Mucosa of rectum (tissue), 2 donors: ENCODE measurements around the gene FOXR1.

ENCODE experiments used
- H3K27ac ChIP-seq, 2 donors: one replicate each; pipeline ENCODE4 v1.7.0; 2013; ENCODE audit warnings: inconsistent platforms in 2 of 2, low read depth in 2 of 2, low read length in 2 of 2
- H3K27me3 ChIP-seq, 2 donors: one replicate each; pipeline ENCODE4 v1.7.0; 2013; ENCODE audit warnings: low read length in 2 of 2; ENCODE audit not compliant: control insufficient read depth in 2 of 2, insufficient read depth in 2 of 2
- H3K36me3 ChIP-seq, 2 donors: one replicate each; pipeline ENCODE4 v1.7.0; 2013; ENCODE audit warnings: low read length in 2 of 2; ENCODE audit not compliant: control insufficient read depth in 2 of 2, insufficient read depth in 2 of 2
- H3K4me1 ChIP-seq, 2 donors: one replicate each; pipeline ENCODE4 v1.7.0; 2013; ENCODE audit warnings: low read length in 2 of 2, mild to moderate bottlenecking in 1 of 2; ENCODE audit not compliant: control insufficient read depth in 2 of 2, insufficient read depth in 2 of 2
- H3K4me3 ChIP-seq, 2 donors: one replicate each; pipeline ENCODE4 v1.7.0; 2013; ENCODE audit warnings: low read length in 2 of 2
- H3K9ac ChIP-seq, 2 donors: one replicate each; pipeline ENCODE4 v1.7.0; 2013; ENCODE audit warnings: low read length in 2 of 2, low read depth in 1 of 2, mild to moderate bottlenecking in 1 of 2
- H3K9me3 ChIP-seq, 2 donors: one replicate each; pipeline ENCODE4 v1.7.0; 2013; ENCODE audit warnings: low read length in 2 of 2; ENCODE audit not compliant: control insufficient read depth in 2 of 2
- donor health status: healthy.
- donor health status: Normal muscosa, but diverticular disease.

Gene FOXR1

DNA sequence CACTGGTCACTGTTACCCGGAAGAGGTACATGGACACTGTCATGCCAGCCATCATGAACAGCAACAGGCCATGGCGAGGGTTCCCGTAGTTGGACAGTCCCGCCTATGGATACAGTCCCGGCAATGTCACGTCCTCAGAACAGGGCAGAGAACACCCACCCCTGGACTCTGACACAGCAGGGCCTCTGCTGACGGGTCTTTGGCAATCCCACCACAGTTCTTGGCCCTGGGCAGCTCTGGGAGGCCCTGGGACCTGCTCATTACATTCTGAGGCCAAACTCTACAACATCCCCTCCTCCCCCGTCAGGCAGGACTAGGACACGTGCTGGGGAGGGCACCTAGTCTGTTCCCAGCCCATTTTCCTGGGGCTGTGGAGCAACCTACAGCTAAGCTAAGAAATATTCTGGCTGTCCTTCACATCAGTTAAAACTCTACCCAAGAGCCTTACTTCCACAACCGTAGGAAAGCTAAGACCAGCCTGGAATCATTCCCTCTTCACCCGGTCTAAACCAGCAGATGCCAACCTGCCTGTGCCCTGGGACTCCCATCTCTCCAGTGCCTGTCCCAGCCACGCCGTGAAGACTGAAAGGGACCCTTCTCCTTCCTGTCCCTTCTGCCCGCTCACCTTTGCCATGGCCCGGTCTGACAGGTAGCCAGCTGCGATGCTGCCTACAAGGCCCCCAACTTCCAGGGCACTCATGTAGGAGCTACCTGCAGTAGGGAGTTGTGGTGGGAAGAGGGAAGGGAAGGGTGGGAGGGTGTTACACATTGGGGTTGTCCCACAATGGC lies 54.6 kb downstream of the FOXR1 start:
- Histone ChIP-seq H3K27ac (no peak overlapping the region), H3K27me3 (no peaks in the 10 kb centered on the region), H3K9me3 (no peaks in the 10 kb centered on the region), H3K4me1 (peaks cover 44 to 58% of the 10 kb centered on the region in 2 donors), H3K4me3 (no peak overlapping the region), H3K9ac (no peak overlapping the region), H3K36me3 (peaks cover 31 to 50% of the 10 kb centered on the region in 2 donors)

DNA sequence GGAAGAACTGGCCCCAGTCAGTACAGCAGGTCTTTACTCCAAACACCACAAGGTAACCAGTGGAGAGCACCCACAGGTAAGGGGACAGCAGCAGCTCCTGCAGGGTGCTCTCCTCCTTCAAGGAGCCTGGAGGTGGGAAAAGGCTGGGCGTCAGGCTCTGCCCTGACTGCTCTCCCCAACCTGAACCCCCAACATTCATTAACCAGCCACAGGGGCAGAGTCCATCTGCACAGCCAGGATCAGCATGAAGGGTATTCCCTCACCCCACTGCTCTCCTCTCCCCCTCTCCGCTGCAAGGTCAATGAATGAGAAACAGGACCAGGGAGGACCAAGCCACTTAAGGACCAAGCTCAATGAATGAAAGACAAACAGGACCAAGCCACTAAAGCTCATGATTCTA lies 55.4 kb downstream of the FOXR1 start:
- no peak overlapping the region for H3K27ac ChIP-seq
- H3K9me3 ChIP-seq = no peaks in the 10 kb centered on the region
- H3K4me1 ChIP-seq = peaks cover 39 to 50% of the 10 kb centered on the region in 2 donors
- H3K9ac ChIP-seq = no peak overlapping the region
- H3K27me3 ChIP-seq = no peaks in the 10 kb centered on the region
- peaks cover 31 to 43% of the 10 kb centered on the region in 2 donors for H3K36me3 ChIP-seq
- H3K4me3 ChIP-seq = peak overlapping the region in 1 of 2 donors; percentile 38

- H3K9ac ChIP-seq = no peak overlapping the region
Measured at GRCh38 chr11:119027561-119028345, 56.2 kb downstream of the FOXR1 start.

GRCh38 chr11:119028346-119029068 lies 56.9 kb downstream of the FOXR1 start:
- Histone ChIP-seq H3K27me3 (no peaks in the 10 kb centered on the region), H3K9ac (peak overlapping the region; percentile 43 to 96), H3K36me3 (peaks cover 27 to 31% of the 10 kb centered on the region in 2 donors), H3K27ac (peak overlapping the region; percentile 90 to 93), H3K4me3 (peak overlapping the region; percentile 80 to 91), H3K9me3 (no peaks in the 10 kb centered on the region), H3K4me1 (peaks cover 39 to 45% of the 10 kb centered on the region in 2 donors)

More at GRCh38 chr11:119027561-119028345, 56.2 kb downstream of the FOXR1 start:
- Histone ChIP-seq H3K9me3 (no peaks in the 10 kb centered on the region), H3K27ac (no peak overlapping the region), H3K4me3 (peak overlapping the region; percentile 51 to 91), H3K36me3 (peaks cover 31 to 38% of the 10 kb centered on the region in 2 donors), H3K4me1 (peaks cover 39 to 45% of the 10 kb centered on the region in 2 donors), H3K27me3 (no peaks in the 10 kb centered on the region)

DNA sequence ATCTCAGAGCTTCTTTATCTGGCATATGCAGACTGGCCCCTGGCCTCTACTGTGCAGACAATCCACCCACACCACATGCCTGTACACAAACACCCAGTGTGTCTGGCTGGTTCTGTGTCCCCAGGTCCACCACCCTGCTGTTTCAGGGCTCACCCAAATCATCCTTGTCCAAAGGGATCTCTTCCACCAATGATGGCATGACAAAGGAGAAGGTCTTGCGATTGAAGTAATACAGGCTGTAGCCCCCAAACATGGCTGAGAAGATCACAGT lies 57.4 kb downstream of the FOXR1 start:
- no peaks in the 10 kb centered on the region for H3K27me3 ChIP-seq
- H3K27ac ChIP-seq = peak overlapping the region; percentile 90 to 93
- peaks cover 23 to 28% of the 10 kb centered on the region in 2 donors for H3K36me3 ChIP-seq
- peak overlapping the region; percentile 80 to 91 for H3K4me3 ChIP-seq
- no peaks in the 10 kb centered on the region for H3K9me3 ChIP-seq
- peaks cover 39 to 45% of the 10 kb centered on the region in 2 donors for H3K4me1 ChIP-seq
- H3K9ac ChIP-seq = peak overlapping the region; percentile 43 to 96

DNA sequence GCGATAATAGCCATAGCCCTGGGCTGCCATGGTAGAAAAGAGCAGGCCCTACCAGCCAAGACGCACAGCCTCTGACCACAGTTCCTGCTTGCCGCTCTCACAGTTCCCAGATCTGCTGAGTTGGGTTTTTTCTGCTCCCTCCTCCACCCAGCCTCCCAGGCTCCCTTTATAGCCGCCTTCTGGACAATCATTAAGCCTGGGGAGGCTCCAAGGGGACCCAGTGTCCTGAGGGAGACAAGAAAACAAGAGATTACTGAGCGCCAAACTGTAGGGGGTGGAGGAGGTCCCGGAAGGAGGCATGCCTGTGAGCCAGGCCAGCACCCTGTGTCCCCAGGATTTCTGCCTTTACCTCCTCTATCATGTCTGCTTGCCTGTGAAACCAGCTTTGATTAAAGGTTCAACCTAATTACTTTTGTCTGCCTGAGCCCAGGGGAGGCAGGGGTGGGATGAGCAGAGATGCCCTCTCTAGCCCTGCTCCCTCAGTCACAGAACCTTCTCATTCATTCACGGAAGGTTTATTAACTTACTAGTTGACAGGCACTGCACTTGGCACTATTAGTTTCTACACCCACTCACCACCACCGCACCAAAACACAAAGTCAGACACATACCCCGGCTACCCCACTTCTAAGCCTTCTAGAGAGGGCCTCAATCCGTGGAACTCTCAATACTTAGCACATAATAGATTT lies 57.9 kb downstream of the FOXR1 start:
- peak overlapping the region; percentile 80 to 91 for H3K4me3 ChIP-seq
- H3K4me1 ChIP-seq = peaks cover 39 to 43% of the 10 kb centered on the region in 2 donors

DNA sequence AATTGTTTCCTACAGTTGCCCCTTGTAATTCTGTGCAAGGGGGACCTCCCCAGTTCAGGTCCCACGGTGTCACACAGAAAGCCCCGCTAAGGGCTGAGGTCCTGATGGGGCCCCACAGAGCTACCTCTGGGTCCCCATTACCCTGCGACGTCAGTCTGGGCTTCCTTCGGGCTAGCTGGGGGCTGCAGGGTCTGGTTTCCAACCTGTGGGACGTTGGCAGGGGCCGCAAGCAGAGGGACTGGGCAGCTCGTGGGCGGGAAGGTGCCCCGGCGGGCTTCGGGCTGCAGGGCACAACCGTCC lies 58.4 kb downstream of the FOXR1 start:
- H3K4me1 ChIP-seq = peaks cover 39% of the 10 kb centered on the region in 2 donors
- peak overlapping the region; percentile 80 to 91 for H3K4me3 ChIP-seq
- no peaks in the 10 kb centered on the region for H3K27me3 ChIP-seq
- H3K9ac ChIP-seq = peak overlapping the region; percentile 70 to 96
- no peaks in the 10 kb centered on the region for H3K9me3 ChIP-seq
- H3K36me3 ChIP-seq = peaks cover 13 to 19% of the 10 kb centered on the region in 2 donors
- H3K27ac ChIP-seq = peak overlapping the region; percentile 90 to 93

More for the DNA sequence above, 57.9 kb downstream of the FOXR1 start:
- no peaks in the 10 kb centered on the region for H3K27me3 ChIP-seq
- peak overlapping the region; percentile 90 to 93 for H3K27ac ChIP-seq
- peak overlapping the region; percentile 70 to 96 for H3K9ac ChIP-seq
- no peaks in the 10 kb centered on the region for H3K9me3 ChIP-seq
- peaks cover 18 to 23% of the 10 kb centered on the region in 2 donors for H3K36me3 ChIP-seq

DNA sequence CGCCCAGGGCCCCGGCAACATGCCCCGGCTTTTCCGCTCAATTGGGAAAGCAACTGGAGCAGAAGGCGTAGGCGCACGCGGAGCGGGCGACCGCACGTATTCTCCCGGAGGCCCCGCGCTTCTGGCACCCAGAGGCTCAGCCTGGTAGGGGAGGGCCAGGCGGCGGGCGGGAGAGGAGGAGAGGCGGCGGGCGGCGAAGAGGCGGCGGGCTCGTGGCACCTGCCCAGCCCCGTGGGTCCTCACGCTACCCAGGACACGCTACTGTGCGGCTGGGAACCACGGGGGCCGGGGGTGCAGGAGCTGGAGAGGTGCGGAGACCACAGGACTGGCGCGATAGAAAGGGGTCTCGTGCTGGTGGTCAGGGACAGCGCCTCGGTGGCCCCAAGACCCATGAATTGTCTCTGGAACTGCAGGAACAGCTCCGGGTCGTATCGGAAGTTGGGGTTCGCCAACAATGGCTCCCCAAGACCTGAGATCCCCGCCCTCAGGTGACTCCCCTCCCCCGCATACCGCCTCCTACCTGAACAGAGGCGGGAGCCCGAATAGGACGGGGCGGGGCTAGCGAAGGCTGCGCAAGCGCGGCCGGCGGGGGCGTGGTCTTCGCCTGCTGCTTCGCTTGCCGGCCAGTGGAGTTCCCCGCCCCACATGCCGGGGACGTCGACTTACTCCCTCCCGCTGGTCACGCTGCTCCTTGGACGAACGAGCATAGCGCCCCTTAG lies 58.9 kb downstream of the FOXR1 start, which contains the start of gene SLC37A4:
SLC37A4 (minus strand) TSS at position 549 of the 719 bp plus-strand sequence.
- Histone ChIP-seq H3K9ac (peak within 1 kb of the TSS; percentile 74 to 96), H3K9me3 (no peaks in the 10 kb centered on the region), H3K36me3 (peaks cover 9 to 14% of the 10 kb centered on the region in 2 donors), H3K4me3 (peak within 1 kb of the TSS; percentile 80 to 91), H3K4me1 (peaks cover 39% of the 10 kb centered on the region in 2 donors), H3K27me3 (no peaks in the 10 kb centered on the region), H3K27ac (peak within 1 kb of the TSS; percentile 90 to 93)
